A673 (cell line): Measurements from ENCODE around the gene KRT77. TPM values are rescaled to one million over a fixed set of nuclear protein-coding genes. Genes with fewer than 3 reads are reported as not detected.
A peak's percentile ranks its signal among the peaks of the same experiment; 100 is the strongest.

Experiments
- BruUV-seq: library from RNA; stranded (reverse); fragments of 400-500 nt; replicated peaks from 2 replicates; lab custom pipeline; 2021; lab: Mats Ljungman, UMichigan
- CTCF ChIA-PET: fragments of 300-600 bp; sonication (Branson Sonifier 250); formaldehyde crosslinking; loops from one replicate; lab custom pipeline; 2022; ENCODE audit warnings: antibody characterized with exemption; lab: Charles Lee
- POLR2A ChIA-PET: fragments of 300-600 bp; sonication (Branson Sonifier 250); formaldehyde crosslinking; loops from one replicate; lab custom pipeline; 2022; ENCODE audit warnings: antibody characterized with exemption; ENCODE audit not compliant: low non-redundant PET; lab: Charles Lee
- DNase-seq: peaks from one replicate; pipeline ENCODE4 v3.0.0-alpha.2; 2015; ENCODE audit warnings: low spot score
- H3K27ac ChIP-seq: fragments of 200-600 bp; sonication (generic); 2 replicates; pipeline ENCODE4 v1.5.1; 2016; ENCODE audit warnings: mixed run types, low read depth, mild to moderate bottlenecking, mixed read lengths, antibody characterized with exemption, low read length; ENCODE audit not compliant: poor library complexity, severe bottlenecking
- H3K27me3 ChIP-seq: fragments of 200-600 bp; sonication (generic); replicated peaks from 2 replicates; pipeline ENCODE4 v1.6.1; 2017; ENCODE audit warnings: mixed run types, low read depth, mild to moderate bottlenecking, mixed read lengths, antibody characterized with exemption, low read length; ENCODE audit not compliant: insufficient read depth, poor library complexity
- H3K36me3 ChIP-seq: fragments of 200-600 bp; sonication (generic); 2 replicates; pipeline ENCODE4 v1.6.1; 2016; ENCODE audit warnings: mixed run types, mild to moderate bottlenecking, mixed read lengths, antibody characterized with exemption, low read length; ENCODE audit not compliant: insufficient read depth, poor library complexity, severe bottlenecking
- H3K4me1 ChIP-seq: fragments of 200-600 bp; sonication (generic); 2 replicates; pipeline ENCODE4 v1.6.1; 2017; ENCODE audit warnings: mixed run types, mild to moderate bottlenecking, mixed read lengths, antibody characterized with exemption, low read length; ENCODE audit not compliant: insufficient read depth, poor library complexity, severe bottlenecking
- H3K4me3 ChIP-seq: fragments of 200-600 bp; sonication (generic); 2 replicates; pipeline ENCODE4 v1.5.1; 2016; ENCODE audit warnings: low read depth, mixed run types, mild to moderate bottlenecking, mixed read lengths, low read length; ENCODE audit not compliant: poor library complexity, severe bottlenecking
- H3K9me3 ChIP-seq: fragments of 200-600 bp; sonication (generic); 2 replicates; pipeline ENCODE4 v1.6.1; 2016; ENCODE audit warnings: mixed run types, low read depth, mild to moderate bottlenecking, mixed read lengths, antibody characterized with exemption, low read length; ENCODE audit not compliant: poor library complexity, severe bottlenecking
- CTCF ChIP-seq: fragments of 300-800, 200-600 bp; sonication (generic); conservative IDR thresholded peaks from 2 replicates; pipeline ENCODE4 v1.5.1; 2017; ENCODE audit warnings: low read depth, mild to moderate bottlenecking, antibody characterized with exemption, low read length, moderate library complexity, mixed read lengths
- EZH2 ChIP-seq: fragments of 200-600 bp; sonication (generic); IDR thresholded peaks from 2 replicates; pipeline ENCODE4 v1.6.1; 2017; ENCODE audit warnings: borderline replicate concordance, low read depth, mild to moderate bottlenecking, mixed read lengths, antibody characterized with exemption, low read length; ENCODE audit not compliant: poor library complexity, severe bottlenecking
- intact Hi-C: fragments of 100-400 bp; cut with micrococcal nuclease; formaldehyde crosslinking; loops from one replicate; pipeline ENCODE4 v1.10.0; 2022; ENCODE audit not compliant: unreplicated experiment
- total RNA-seq: library from RNA; stranded (reverse); gene quantifications from 2 replicates; pipeline ENCODE4 v1.2.3, GENCODE V29; 2021

Gene KRT77
- total RNA-seq, 1 experiment from 2014 or later: not detected

GRCh38 chr12:52690351-52691075 lies 12.8 kb downstream of the KRT77 start:
- TF ChIP-seq EZH2 (no peak), CTCF (no peak)
- intact Hi-C loops: no loop called here
- H3K9me3 ChIP-seq: no peaks in the 10 kb centered on the region
- no peaks in the 10 kb centered on the region for H3K4me1 ChIP-seq
- ChIA-PET POLR2A (no interaction called here), CTCF (no interaction called here)
- no peaks in the 10 kb centered on the region for H3K36me3 ChIP-seq
- no TSS peak for BruUV-seq
- H3K4me3 ChIP-seq: peak overlapping the region; percentile 23
- no peak overlapping the region for H3K27ac ChIP-seq
- H3K27me3 ChIP-seq: no peaks in the 10 kb centered on the region
- DNase-seq: no peak

GRCh38 chr12:52689936-52690335 lies 13.4 kb downstream of the KRT77 start:
- Histone ChIP-seq H3K27me3 (no peaks in the 10 kb centered on the region), H3K36me3 (no peaks in the 10 kb centered on the region), H3K27ac (no peak overlapping the region), H3K4me1 (no peaks in the 10 kb centered on the region), H3K4me3 (no peak overlapping the region), H3K9me3 (no peaks in the 10 kb centered on the region)
- BruUV-seq: no TSS peak
- no peak for DNase-seq
- ChIA-PET CTCF (no interaction called here), POLR2A (no interaction called here)
- intact Hi-C loops: no loop called here
- TF ChIP-seq CTCF: no peak
- no peak for TF ChIP-seq EZH2

GRCh38 chr12:52689239-52689638 lies 14.1 kb downstream of the KRT77 start:
- no peaks in the 10 kb centered on the region for H3K27me3 ChIP-seq
- no peak overlapping the region for H3K4me3 ChIP-seq
- H3K4me1 ChIP-seq: no peaks in the 10 kb centered on the region
- no peaks in the 10 kb centered on the region for H3K36me3 ChIP-seq
- BruUV-seq: no TSS peak
- intact Hi-C loops: no loop called here
- H3K27ac ChIP-seq: no peak overlapping the region
- H3K9me3 ChIP-seq: no peaks in the 10 kb centered on the region
- ChIA-PET POLR2A (no interaction called here), CTCF (no interaction called here)
- TF ChIP-seq CTCF: no peak
- no peak for TF ChIP-seq EZH2
- no peak for DNase-seq
